ENCODE data around the gene FAM20A.
"Not testable (repeated sequence)": the region's sequence is repeated elsewhere in the genome, so short reads cannot be mapped to it uniquely, and the experiment has no call there.

Gene FAM20A

DNA sequence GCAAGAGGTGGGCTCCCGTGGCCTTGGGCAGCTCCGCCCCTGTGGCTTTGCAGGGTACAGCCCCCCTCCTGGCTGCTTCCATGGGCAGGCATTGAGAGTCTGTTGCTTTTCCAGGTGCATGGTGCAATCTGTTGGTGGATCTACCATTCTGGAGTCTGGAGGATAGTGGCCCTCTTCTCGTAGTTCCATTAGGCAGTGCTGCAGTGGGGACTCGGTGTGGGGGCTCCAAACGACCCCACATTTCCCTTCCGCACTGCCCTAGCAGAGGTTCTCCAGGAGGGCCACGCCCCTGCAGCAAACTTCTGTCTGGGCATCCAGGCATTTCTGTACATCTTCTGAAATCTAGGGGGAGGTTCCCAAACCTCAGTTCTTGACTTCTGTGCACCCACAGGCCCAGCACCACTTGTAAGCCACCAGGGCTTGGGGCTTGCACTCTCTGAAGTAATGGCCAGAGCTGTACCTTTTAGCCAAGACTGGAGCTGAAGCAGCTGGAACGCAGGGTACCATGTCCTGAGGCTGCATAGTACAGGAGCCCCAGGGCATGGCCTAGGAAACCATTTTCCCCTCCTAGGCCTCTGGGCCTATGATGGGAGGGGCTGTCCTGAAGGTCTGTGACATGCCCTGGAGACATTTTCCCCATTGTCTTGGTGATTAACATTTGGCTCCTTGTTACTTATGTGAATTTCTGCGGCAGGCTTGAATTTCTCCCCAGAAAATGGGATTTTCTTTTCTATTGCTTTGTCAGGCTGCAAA, 82.9 kb downstream of the FAM20A start:
- DNase-seq = no peak

DNA sequence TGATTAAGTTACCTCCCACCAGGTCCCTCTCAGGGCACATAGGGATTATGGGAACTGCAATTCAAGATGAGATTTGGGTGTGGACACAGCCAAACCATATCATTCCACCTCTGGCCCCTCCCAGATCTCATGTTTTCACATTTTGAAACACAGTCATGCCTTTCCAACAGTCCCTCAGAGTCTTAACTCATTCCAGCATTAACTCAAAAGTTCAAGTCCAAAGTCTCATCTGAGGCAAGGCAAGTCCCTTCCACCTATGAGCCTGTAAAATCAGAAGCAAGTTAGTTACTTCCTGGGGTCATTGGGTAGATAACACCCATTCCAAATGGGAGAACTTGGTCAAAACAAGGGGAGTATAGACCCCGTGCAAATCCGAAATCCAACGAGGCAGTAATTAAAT, 83.6 kb downstream of the FAM20A start:
- not testable (repeated sequence) for DNase-seq

DNA sequence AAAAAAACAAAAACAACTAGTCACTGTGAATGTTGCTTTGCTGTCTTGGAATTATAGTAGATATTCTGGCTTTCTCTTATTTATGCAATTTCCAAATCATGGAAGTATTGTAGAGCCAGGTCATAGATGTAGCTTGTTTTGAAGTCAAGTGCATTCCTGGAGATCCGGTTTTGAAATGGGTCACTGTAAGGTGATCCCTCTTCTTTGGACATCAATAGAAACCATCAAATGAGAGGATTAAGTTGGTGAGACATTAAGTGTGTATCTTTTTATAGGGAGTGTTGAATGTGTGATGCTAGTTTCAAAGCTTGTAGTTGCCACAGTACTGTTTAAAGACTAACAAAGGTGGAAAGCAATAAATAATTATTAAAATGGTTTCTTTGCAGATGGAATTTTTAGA, 84.4 kb downstream of the FAM20A start:
- no peak for DNase-seq

- DNase-seq = peak; percentile 70
These were observed 86.1 kb downstream of the FAM20A start for GRCh38 chr17:68514831-68515635.

GRCh38 chr17:68513932-68514331, 87.2 kb downstream of the FAM20A start:
- DNase-seq = no peak

GRCh38 chr17:68512960-68513474, 88.2 kb downstream of the FAM20A start:
- DNase-seq = peak; percentile 48

DNA sequence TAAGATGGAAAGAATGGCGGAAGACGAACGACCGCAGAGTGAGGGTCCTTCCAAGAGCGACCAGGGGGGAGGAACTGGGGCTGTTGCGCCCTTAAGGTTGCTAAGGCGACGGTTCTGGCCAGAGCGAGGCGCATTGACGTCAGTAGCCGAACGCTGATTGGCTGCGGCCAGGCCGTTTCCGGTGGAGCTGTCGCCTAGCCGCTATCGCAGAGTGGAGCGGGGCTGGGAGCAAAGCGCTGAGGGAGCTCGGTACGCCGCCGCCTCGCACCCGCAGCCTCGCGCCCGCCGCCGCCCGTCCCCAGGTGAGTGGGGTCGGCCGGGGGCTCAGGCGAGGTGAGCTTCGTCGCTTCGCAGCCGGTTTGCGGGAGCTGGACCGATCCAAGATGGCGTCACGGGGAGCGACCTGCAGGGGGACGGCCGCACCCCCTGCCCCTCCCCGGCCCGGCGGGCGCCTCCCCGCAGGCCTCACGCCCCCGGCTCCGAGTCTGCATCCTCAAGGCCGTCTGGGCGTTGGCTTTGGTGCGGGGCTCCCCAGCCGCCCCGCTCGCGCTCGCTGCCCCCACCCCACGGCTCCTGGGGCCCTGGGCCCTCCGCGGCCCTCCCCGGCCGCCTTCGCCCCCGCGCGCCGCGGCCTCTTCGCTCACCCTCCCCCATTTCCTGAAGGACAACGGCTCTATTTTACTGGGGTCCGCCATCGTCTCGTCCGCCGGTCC, 88.8 kb downstream of the FAM20A start, which contains the start of gene PRKAR1A:
Gene PRKAR1A, plus strand, starts transcription at position 184 of the 713 bp plus-strand sequence. CDS start 2,970 bp downstream, outside the sequence.
- DNase-seq = peak; percentile 93

GRCh38 chr17:68511671-68512246, 89.4 kb downstream of the FAM20A start:
- DNase-seq = peak; percentile 72

DNA sequence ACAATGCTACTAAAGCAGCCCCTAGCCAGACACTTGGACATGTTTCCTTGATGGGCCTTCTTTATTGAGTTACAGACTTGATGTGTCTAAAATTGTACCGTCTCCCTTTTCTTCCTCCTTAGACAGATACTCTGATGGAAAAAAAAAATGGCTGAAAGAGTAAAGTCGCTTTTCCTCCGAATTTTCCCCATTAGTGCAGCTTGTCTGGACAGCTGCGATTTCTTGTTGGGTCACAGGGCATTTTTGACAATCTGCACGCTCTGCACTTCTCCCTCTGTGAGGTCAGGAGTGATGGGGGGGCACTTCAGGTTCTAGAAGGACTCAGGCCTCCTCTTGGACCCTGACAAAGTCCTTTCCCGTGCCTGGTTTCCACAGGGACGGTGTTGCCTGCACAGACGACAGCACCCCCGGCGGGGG, 89.9 kb downstream of the FAM20A start:
- DNase-seq = no peak

- DNase-seq = no peak
These were observed 91.8 kb downstream of the FAM20A start for GRCh38 chr17:68509141-68510057.

GRCh38 chr17:68507576-68507975, 93.6 kb downstream of the FAM20A start:
- no peak for DNase-seq

DNA sequence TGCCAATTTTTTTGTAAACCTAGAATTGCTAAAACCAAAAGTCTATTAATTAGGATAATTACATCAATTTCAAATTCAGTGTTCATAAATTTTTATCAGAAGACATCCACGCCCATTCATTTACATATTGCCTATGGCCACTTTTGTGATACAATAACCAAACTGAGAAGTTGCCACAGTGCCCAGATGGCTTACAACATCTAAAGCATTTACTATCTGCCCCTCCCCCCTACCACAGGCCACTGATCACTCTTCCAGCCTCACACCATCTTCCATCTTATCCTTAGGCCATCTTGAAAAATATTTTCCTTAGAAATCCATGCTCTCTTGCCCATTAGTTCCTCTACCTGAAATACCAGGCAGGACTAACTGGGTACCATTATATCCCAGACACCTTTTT, 95.2 kb downstream of the FAM20A start:
- no peak for DNase-seq

- no peak for DNase-seq
These were observed 100.1 kb downstream of the FAM20A start for GRCh38 chr17:68501074-68501473.

DNA sequence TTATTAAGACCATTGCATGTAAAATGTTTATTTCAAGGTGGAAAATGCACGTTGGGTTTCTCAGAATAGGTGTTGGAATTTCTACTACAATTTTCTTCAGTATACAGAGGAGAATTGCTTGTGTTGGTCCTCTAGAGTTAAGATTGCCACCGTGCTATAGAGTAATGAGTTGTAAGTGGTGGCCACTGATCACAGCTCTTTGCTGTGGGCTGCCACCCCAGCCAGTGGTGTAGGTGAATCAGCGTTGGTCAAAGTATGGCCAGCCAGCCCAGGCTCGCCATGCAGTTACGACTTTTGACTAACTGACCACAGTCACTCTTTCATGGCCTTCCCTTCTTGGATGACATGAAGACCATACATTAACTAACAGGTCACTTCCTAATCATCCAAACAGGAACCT, 101.6 kb downstream of the FAM20A start:
- DNase-seq = no peak

- no peak for DNase-seq
These were observed 102.5 kb downstream of the FAM20A start for GRCh38 chr17:68498479-68499326.

DNA sequence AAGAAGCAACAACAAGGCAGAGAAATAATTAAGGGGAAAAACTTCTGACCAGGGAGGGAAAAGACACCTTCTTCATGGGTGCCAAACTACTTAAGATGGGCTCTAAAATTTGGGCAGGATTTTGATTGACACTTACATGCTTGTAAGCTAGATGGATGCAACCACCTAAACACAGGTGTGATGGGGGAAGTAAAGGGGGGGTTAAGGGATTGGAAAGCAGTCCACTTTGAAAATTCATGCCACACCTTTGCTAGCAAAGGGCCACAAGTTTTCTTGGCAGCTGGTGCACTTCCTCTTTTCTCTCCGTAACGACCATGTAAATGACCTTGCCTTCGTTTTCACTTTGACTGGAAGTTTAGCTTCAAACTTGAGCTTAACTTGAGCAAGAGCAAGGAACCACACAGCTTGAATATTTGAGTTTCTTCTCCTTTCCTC, 103.3 kb downstream of the FAM20A start:
- no peak for DNase-seq

DNA sequence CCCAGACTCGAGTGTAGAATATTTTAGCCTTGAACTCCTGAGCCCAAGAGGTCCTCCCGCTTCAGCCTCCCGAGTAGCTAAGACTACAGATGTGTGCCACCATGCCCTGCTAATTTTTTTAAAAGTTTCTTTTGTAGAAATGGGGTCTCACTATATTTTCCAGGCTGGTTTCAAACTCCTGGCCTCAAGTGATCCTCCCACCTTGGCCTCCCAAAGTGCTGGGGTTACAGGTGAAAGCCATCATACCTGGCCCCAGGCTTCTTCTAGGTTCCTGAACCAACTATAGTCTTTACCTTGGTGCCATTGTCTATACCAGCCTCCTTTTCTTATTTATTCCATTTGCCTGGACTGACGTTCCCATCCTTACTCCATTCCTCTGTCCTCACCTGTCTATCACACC, 106.1 kb downstream of the FAM20A start:
- DNase-seq = no peak

GRCh38 chr17:68492394-68493054, 108.6 kb downstream of the FAM20A start:
- not testable (repeated sequence) for DNase-seq

GRCh38 chr17:68491381-68492231, 109.6 kb downstream of the FAM20A start:
- DNase-seq = no peak

All from fibroblast of skin of right biceps (primary cell).